GM06990 (cell line): ENCODE data around the gene FGFRL1.
"Not testable (repeated sequence)": the region's sequence is repeated elsewhere in the genome, so short reads cannot be mapped to it uniquely, and the experiment has no call there.

ENCODE experiments used
- DNase-seq: peaks from one replicate; pipeline ENCODE4 v3.0.0-alpha.2; 2011; ENCODE audit not compliant: insufficient read length; ENCODE audit errors: extremely low read depth
- H3K27me3 ChIP-seq: replicated peaks from 2 replicates; pipeline ENCODE4 v1.6.0; 2011; ENCODE audit warnings: low read length; ENCODE audit not compliant: control insufficient read depth, insufficient read depth
- H3K36me3 ChIP-seq: 2 replicates; pipeline ENCODE4 v1.5.1; 2011; ENCODE audit warnings: low read length; ENCODE audit not compliant: control insufficient read depth, insufficient read depth
- H3K4me3 ChIP-seq: replicated peaks from 2 replicates; pipeline ENCODE4 v1.5.1; 2011; ENCODE audit warnings: low read depth, mild to moderate bottlenecking, control low read depth, low read length
- TF ChIP-seq, protein P1 (sequence below): IDR thresholded peaks from 2 replicates; pipeline ENCODE4 v1.5.1; 2011; ENCODE audit warnings: low read length, control low read depth, mild to moderate bottlenecking, inconsistent platforms; ENCODE audit not compliant: insufficient read depth, poor library complexity, severe bottlenecking

FGFRL1 gene

DNA sequence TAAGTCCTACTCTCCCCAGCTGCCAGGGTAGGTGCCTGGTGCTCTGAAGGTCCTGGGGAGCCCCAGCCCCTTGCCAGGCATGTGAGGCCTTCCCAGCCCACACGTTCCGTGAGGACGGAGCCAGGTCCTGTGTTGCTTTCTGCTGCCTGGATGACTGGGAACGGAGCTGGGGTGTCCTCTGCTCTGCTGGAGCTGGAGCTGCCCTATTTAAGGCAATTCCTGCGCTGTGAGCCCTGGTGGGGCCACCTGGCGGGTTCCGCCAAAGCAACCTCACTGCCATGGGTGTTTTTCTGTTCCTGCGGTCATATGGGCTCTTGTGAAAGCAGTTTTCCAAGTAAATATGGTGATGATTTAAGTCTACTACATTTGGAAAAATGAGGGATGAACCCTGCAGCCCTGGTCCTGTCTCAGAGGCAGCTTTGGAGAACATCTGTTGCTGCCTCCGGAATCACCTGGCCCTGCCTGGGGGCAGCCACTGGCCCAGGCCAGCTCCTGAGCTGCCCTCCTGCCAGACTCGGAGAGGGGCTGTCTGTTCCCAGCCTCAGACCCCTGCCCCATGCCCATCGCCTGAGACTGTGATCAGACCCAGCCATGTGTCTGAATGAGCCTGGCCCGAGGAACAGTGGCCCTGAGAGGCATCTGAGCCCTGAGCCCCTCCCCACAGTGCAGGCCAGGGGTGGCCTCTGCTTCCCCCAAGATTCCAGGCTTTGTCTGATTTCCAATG, 33.2 kb downstream of the FGFRL1 start:
- DNase-seq = peak; percentile 3
- H3K36me3 ChIP-seq = no peaks in the 10 kb centered on the region
- TF ChIP-seq, protein P1, sequence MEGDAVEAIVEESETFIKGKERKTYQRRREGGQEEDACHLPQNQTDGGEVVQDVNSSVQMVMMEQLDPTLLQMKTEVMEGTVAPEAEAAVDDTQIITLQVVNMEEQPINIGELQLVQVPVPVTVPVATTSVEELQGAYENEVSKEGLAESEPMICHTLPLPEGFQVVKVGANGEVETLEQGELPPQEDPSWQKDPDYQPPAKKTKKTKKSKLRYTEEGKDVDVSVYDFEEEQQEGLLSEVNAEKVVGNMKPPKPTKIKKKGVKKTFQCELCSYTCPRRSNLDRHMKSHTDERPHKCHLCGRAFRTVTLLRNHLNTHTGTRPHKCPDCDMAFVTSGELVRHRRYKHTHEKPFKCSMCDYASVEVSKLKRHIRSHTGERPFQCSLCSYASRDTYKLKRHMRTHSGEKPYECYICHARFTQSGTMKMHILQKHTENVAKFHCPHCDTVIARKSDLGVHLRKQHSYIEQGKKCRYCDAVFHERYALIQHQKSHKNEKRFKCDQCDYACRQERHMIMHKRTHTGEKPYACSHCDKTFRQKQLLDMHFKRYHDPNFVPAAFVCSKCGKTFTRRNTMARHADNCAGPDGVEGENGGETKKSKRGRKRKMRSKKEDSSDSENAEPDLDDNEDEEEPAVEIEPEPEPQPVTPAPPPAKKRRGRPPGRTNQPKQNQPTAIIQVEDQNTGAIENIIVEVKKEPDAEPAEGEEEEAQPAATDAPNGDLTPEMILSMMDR = no peak
- no peaks in the 10 kb centered on the region for H3K27me3 ChIP-seq
- no peak overlapping the region for H3K4me3 ChIP-seq

DNA sequence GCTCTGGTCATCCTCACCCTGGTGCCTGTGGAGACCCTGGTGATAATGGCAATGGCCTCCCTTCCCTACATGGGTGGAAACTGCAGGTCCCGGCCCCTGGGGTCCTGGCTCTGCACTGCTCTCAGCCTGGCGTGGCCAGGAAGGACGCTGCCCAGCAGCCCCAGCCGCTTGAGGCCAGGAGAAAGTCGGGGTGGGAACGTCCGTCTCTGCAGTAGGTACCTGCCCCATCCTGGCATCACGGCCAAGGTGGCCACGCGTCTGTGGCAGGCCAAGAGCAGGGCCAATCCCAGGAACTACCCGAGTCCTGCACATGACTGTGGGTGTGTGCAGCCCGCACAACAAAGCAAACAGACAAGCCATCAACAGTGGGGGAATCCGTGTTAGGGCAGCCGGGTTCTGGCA, 33.8 kb downstream of the FGFRL1 start:
- Histone ChIP-seq H3K36me3 (no peaks in the 10 kb centered on the region), H3K4me3 (no peak overlapping the region), H3K27me3 (no peaks in the 10 kb centered on the region)
- no peak for DNase-seq
- TF ChIP-seq, protein P1 = no peak

DNA sequence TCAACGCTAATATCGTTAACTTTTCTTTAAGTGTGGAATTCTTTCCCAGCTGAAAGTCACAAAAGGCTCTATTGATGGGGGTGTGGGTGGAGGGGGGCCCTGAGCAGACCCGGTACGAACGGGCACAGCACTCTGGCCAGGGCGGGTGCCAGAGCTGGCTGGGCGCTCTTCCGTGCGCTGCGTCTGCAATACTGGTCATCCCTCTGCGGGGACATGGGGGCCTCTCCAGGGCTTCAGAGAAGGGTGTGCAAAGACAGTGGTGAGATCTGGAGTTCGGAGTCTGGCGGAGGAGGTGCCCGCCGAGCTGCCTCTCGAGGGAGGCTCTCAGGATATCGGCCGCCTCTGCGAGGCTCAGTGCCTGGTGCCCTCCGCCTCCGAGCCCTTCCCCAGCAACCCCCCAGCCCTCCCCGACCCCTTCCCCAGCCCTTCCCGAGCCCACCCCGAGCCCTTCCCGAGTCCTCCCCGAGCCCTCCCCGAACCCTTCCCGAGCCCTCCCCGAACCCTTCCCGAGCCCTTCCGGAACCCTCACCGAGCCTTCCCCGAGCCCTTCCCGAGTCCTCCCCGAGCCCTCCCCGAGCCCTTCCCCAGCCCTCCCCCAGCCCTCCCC, 34.3 kb downstream of the FGFRL1 start:
- Histone ChIP-seq H3K36me3 (no peaks in the 10 kb centered on the region), H3K27me3 (no peaks in the 10 kb centered on the region), H3K4me3 (no peak overlapping the region)
- TF ChIP-seq, protein P1 = no peak
- DNase-seq = no peak

DNA sequence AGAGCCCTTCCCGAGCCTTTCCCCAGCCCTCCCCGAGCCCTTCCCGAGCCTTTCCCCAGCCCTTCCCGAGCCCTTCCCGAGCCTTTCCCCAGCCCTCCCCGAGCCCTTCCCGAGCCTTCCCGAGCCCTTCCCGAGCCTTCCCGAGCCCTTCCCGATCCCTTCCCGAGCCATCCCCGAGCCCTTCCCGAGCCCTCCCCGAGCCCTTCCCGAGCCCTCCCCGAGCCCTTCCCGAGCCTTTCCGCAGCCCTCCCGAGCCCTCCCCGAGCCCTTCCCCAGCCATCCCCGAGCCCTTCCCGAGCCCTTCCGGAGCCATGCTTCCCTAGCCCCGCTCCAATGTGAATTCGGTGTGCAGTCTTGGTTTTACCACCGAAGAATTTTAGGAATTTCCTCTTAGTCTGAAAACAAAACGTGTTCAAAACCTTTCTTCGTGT, 35.2 kb downstream of the FGFRL1 start:
- H3K4me3 ChIP-seq, DNase-seq, H3K27me3 ChIP-seq, H3K36me3 ChIP-seq: not testable (repeated sequence)

DNA sequence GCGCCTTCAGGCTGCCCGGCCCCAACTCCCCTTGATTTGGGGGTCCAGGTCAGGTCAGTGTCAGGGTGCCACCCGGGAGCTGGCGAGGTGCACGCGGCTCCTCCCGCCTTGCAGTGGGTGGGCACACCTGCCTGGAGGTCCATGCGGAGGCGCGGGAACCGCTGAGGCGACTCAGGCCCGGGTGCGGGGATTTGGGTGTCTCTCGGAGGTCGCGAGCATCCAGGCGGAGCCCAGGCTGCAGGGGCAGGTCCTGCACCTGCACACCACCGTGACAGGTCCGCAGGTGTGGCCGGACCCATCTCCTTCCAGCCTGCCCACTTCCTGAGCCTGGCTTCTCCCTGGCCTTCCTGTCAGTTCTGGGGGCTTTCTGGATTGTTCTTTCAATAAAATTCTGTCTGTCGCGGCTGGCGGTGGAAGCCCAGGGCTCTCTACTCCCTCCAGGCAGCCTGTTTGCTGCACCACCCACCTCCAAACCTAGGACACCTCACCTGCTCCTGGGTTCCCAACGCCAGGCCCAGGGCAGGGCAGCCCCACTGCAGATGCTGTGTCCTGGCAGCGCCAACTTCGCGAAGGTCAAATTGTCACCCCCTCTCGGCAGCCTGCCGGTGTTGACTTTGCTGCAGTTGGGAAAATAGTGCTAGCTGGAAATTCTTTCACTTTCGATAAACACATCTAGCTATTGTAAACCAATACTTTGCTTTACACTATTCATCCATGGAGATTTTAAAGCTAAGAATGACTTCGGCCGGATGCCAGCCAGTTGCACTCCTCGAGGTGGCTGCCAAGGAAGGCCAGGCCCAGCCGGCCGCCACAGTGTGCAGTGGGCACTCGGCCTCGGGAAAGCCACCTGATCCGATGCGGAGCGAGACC, 35.9 kb downstream of the FGFRL1 start:
- DNase-seq = no peak
- Histone ChIP-seq H3K27me3 (no peaks in the 10 kb centered on the region), H3K4me3 (no peak overlapping the region), H3K36me3 (no peaks in the 10 kb centered on the region)
- TF ChIP-seq, protein P1 = no peak

DNA sequence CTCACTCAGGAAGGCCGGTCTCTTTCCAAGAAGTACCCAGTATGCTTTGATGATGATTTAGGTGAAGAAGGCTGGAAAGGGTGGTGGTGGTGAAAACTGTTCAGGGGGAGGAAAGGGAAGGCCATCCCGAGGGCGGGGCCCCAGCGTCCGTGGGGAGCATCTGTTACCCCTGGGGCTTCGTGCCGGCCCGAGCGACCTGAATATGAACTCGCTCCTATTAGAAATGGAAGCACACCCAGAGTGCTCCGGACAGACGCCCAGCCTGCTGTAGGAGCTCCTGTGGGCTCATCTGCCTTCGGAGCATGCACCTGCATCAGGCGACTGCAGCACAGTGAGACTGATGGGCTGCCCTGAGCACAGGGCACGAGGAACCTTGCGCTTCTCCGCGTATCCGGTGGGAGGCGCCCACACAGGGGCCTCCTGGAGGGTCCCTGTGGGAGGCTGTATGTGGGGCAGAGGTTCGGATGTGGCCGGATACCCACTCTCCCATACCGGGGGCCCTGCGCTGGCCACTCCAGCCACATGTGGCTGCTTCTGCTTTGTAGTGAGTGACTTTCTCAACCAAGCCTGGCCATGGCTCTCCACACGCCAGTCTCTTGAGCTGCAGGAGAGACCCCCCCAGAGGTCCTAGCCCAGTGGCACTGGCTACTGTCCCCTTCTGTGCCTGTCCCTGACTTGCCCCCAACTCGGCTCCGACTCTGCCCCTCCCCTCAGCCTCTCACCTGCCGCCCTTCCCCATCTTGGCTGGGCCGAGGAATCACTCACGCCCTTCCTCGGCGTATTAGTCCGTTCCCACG, 36.7 kb downstream of the FGFRL1 start:
- Histone ChIP-seq H3K27me3 (no peaks in the 10 kb centered on the region), H3K4me3 (no peak overlapping the region), H3K36me3 (no peaks in the 10 kb centered on the region)
- DNase-seq = no peak
- TF ChIP-seq, protein P1 = no peak
